Measurements from ENCODE around the gene WDR17.

The WDR17 gene

GRCh38 chr4:176099314-176099713, 33.7 kb downstream of the WDR17 start:
- DNase-seq (ENCODE audit: low spot score), result no peak

GRCh38 chr4:176102414-176103063, 36.9 kb downstream of the WDR17 start:
- no peak for DNase-seq (ENCODE audit: low spot score)

- DNase-seq (ENCODE audit: low spot score), result no peak
These were observed 42.1 kb downstream of the WDR17 start for GRCh38 chr4:176107695-176108094.

GRCh38 chr4:176123710-176124407, 58.2 kb downstream of the WDR17 start:
- DNase-seq (ENCODE audit: low spot score), result peak; percentile 12

GRCh38 chr4:176125063-176125462, 59.4 kb downstream of the WDR17 start:
- DNase-seq (ENCODE audit: low spot score), result no peak

GRCh38 chr4:176134670-176135069, 69.0 kb downstream of the WDR17 start:
- no peak for DNase-seq (ENCODE audit: low spot score)

GRCh38 chr4:176137631-176138030, 72.0 kb downstream of the WDR17 start:
- DNase-seq (ENCODE audit: low spot score), result no peak

- DNase-seq (ENCODE audit: low spot score), result no peak
These were observed 73.9 kb downstream of the WDR17 start for GRCh38 chr4:176139518-176139917.

GRCh38 chr4:176142253-176142652, 76.6 kb downstream of the WDR17 start:
- no peak for DNase-seq (ENCODE audit: low spot score)

GRCh38 chr4:176149680-176150355, 84.2 kb downstream of the WDR17 start:
- no peak for DNase-seq (ENCODE audit: low spot score)

- DNase-seq (ENCODE audit: low spot score), result no peak
These were observed 84.7 kb downstream of the WDR17 start for GRCh38 chr4:176150356-176150682.

- no peak for DNase-seq (ENCODE audit: low spot score)
These were observed 85.1 kb downstream of the WDR17 start for GRCh38 chr4:176150704-176151103.

GRCh38 chr4:176153124-176153523, 87.5 kb downstream of the WDR17 start:
- no peak for DNase-seq (ENCODE audit: low spot score)

GRCh38 chr4:176156656-176157055, 91.0 kb downstream of the WDR17 start:
- no peak for DNase-seq (ENCODE audit: low spot score)

- DNase-seq (ENCODE audit: low spot score), result no peak
These were observed 97.4 kb downstream of the WDR17 start for GRCh38 chr4:176163041-176163440.

GRCh38 chr4:176185051-176185450, 119.4 kb downstream of the WDR17 start:
- no peak for DNase-seq (ENCODE audit: low spot score)

- DNase-seq (ENCODE audit: low spot score), result no peak
These were observed 120.4 kb downstream of the WDR17 start for GRCh38 chr4:176186067-176186466.

- no peak for DNase-seq (ENCODE audit: low spot score)
These were observed 121.2 kb downstream of the WDR17 start for GRCh38 chr4:176186671-176187395.

- no peak for DNase-seq (ENCODE audit: low spot score)
These were observed 122.0 kb downstream of the WDR17 start for GRCh38 chr4:176187624-176188023.

GRCh38 chr4:176188654-176189053, 123.0 kb downstream of the WDR17 start:
- DNase-seq (ENCODE audit: low spot score), result no peak

GRCh38 chr4:176189891-176190795, 124.5 kb downstream of the WDR17 start:
- no peak for DNase-seq (ENCODE audit: low spot score)

GRCh38 chr4:176191974-176192373, 126.3 kb downstream of the WDR17 start:
- no peak for DNase-seq (ENCODE audit: low spot score)

Measured in HuH-7 (cell line).